ENCODE measurements around the gene AHNAK2.

AHNAK2 gene

GRCh38 chr14:104957146-104958113 lies 20.7 kb downstream of the AHNAK2 start:
- no peaks in the 10 kb centered on the region for H3K4me1 ChIP-seq (ENCODE audit: control insufficient read depth, low read length)
- H3K4me2 ChIP-seq (ENCODE audit: low read length), result no peak overlapping the region
- H4K20me1 ChIP-seq (ENCODE audit: control insufficient read depth, insufficient read depth, low read depth, low read length), result no peaks in the 10 kb centered on the region
- H3K27me3 ChIP-seq (ENCODE audit: control insufficient read depth, low read length), result peaks cover 8% of the 10 kb centered on the region; the same call in 1 of the 2 replicates
- H3K4me3 ChIP-seq (ENCODE audit: low read length), result no peak overlapping the region
- TF ChIP-seq EZH2phosphoT487 (IDR thresholded peaks at IDR 0.05; ENCODE audit: borderline replicate concordance, low read length), result no peak
- TF ChIP-seq, protein P1, sequence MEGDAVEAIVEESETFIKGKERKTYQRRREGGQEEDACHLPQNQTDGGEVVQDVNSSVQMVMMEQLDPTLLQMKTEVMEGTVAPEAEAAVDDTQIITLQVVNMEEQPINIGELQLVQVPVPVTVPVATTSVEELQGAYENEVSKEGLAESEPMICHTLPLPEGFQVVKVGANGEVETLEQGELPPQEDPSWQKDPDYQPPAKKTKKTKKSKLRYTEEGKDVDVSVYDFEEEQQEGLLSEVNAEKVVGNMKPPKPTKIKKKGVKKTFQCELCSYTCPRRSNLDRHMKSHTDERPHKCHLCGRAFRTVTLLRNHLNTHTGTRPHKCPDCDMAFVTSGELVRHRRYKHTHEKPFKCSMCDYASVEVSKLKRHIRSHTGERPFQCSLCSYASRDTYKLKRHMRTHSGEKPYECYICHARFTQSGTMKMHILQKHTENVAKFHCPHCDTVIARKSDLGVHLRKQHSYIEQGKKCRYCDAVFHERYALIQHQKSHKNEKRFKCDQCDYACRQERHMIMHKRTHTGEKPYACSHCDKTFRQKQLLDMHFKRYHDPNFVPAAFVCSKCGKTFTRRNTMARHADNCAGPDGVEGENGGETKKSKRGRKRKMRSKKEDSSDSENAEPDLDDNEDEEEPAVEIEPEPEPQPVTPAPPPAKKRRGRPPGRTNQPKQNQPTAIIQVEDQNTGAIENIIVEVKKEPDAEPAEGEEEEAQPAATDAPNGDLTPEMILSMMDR (IDR thresholded peaks at IDR 0.05; ENCODE audit: low read depth, low read length, poor library complexity, severe bottlenecking), result no peak
- no peaks in the 10 kb centered on the region for H3K36me3 ChIP-seq (ENCODE audit: control insufficient read depth, low read length)
- H3K9me3 ChIP-seq (ENCODE audit: control insufficient read depth, insufficient read depth, low read length), result no peaks in the 10 kb centered on the region
- H3K27ac ChIP-seq (ENCODE audit: low read depth, low read length), result no peak overlapping the region
- no peaks in the 10 kb centered on the region for H3F3A ChIP-seq (ENCODE audit: control insufficient read depth, insufficient read depth)
- H3K79me2 ChIP-seq (ENCODE audit: control insufficient read depth, low read length), result no peaks in the 10 kb centered on the region
- H3K9me2 ChIP-seq (replicated peaks; ENCODE audit: control insufficient read depth, low read length), result no peaks in the 10 kb centered on the region

DNA sequence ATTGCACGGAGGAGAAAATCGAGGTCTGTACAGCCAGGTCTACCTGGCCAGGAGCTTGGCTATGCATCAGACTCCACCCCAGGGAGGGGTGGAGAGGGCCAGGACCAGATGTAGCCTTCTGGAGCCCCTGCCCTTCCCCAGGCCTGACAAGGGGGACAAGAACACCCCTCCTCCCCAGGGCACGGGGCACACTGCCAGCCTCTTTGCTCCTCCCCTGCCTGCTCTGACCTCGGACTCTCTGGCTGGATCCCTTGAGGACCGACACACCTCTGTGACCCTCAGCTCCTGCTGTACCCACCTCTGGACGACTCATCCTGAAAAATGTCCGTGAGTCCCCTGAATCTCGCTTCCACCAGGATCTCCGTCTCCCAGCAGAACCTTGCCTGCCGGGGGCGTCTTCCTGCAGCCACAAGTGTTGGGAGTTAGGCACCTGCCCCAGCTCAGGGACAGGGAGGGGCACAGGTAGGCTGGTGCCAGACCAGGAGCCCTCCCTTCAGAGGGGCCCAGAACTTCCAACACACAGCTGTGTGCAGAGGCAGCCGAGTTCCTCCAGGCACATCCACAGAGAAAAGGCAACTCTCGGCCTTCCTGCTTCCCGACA lies 21.8 kb downstream of the AHNAK2 start:
- Histone ChIP-seq H3K4me3 (ENCODE audit: low read length) (no peak overlapping the region), H3F3A (ENCODE audit: control insufficient read depth, insufficient read depth) (no peaks in the 10 kb centered on the region), H3K27me3 (ENCODE audit: control insufficient read depth, low read length) (peaks cover 2% of the 10 kb centered on the region; the same call in 1 of the 2 replicates), H3K9me3 (ENCODE audit: control insufficient read depth, insufficient read depth, low read length) (no peaks in the 10 kb centered on the region), H3K9me2 (replicated peaks; ENCODE audit: control insufficient read depth, low read length) (no peaks in the 10 kb centered on the region), H4K20me1 (ENCODE audit: control insufficient read depth, insufficient read depth, low read depth, low read length) (no peaks in the 10 kb centered on the region), H3K79me2 (ENCODE audit: control insufficient read depth, low read length) (no peaks in the 10 kb centered on the region), H3K4me2 (ENCODE audit: low read length) (no peak overlapping the region), H3K4me1 (ENCODE audit: control insufficient read depth, low read length) (no peaks in the 10 kb centered on the region), H3K36me3 (ENCODE audit: control insufficient read depth, low read length) (no peaks in the 10 kb centered on the region), H3K27ac (ENCODE audit: low read depth, low read length) (no peak overlapping the region)
- TF ChIP-seq, protein P1 (IDR thresholded peaks at IDR 0.05; ENCODE audit: low read depth, low read length, poor library complexity, severe bottlenecking), result no peak
- no peak for TF ChIP-seq EZH2phosphoT487 (IDR thresholded peaks at IDR 0.05; ENCODE audit: borderline replicate concordance, low read length)

- Histone ChIP-seq H4K20me1 (ENCODE audit: control insufficient read depth, insufficient read depth, low read depth, low read length) (no peaks in the 10 kb centered on the region), H3K4me3 (ENCODE audit: low read length) (no peak overlapping the region), H3K27me3 (ENCODE audit: control insufficient read depth, low read length) (peaks cover 2% of the 10 kb centered on the region; the same call in 1 of the 2 replicates), H3K79me2 (ENCODE audit: control insufficient read depth, low read length) (no peaks in the 10 kb centered on the region), H3K9me3 (ENCODE audit: control insufficient read depth, insufficient read depth, low read length) (no peaks in the 10 kb centered on the region), H3K4me1 (ENCODE audit: control insufficient read depth, low read length) (no peaks in the 10 kb centered on the region), H3K36me3 (ENCODE audit: control insufficient read depth, low read length) (no peaks in the 10 kb centered on the region), H3F3A (ENCODE audit: control insufficient read depth, insufficient read depth) (no peaks in the 10 kb centered on the region), H3K9me2 (replicated peaks; ENCODE audit: control insufficient read depth, low read length) (no peaks in the 10 kb centered on the region), H3K27ac (ENCODE audit: low read depth, low read length) (no peak overlapping the region), H3K4me2 (ENCODE audit: low read length) (no peak overlapping the region)
- TF ChIP-seq, protein P1 (IDR thresholded peaks at IDR 0.05; ENCODE audit: low read depth, low read length, poor library complexity, severe bottlenecking), result no peak
- TF ChIP-seq EZH2phosphoT487 (IDR thresholded peaks at IDR 0.05; ENCODE audit: borderline replicate concordance, low read length), result no peak
These were observed 22.8 kb downstream of the AHNAK2 start for GRCh38 chr14:104955396-104955770.

All from DOHH2 (cell line).